ENCODE results near the gene OR10H1.
"Not testable (repeated sequence)": the region's sequence is repeated elsewhere in the genome, so short reads cannot be mapped to it uniquely, and the experiment has no call there.

The OR10H1 gene

GRCh38 chr19:15774159-15774558 is 41.3 kb downstream of the OR10H1 start:
- DNase-seq (ENCODE audit: low spot score), result not testable (repeated sequence)

- DNase-seq (ENCODE audit: low spot score), result no peak
Measured at GRCh38 chr19:15769586-15769985, 45.9 kb downstream of the OR10H1 start.

- DNase-seq (ENCODE audit: low spot score), result no peak
Measured at GRCh38 chr19:15759962-15760565, 55.4 kb downstream of the OR10H1 start.

- DNase-seq (ENCODE audit: low spot score), result no peak
Measured at GRCh38 chr19:15758379-15758778, 57.1 kb downstream of the OR10H1 start.

All from AG20443 (cell line).